Osteoblast (primary cell): ENCODE measurements around the gene TMEM125. TPM values are rescaled to one million over a fixed set of nuclear protein-coding genes. Genes with fewer than 3 reads are reported as not detected.

Source experiments
- DNase-seq: peaks from one replicate; pipeline ENCODE4 v3.0.0; 2011; ENCODE audit warnings: low spot score, mixed read lengths; ENCODE audit not compliant: insufficient read length; ENCODE audit errors: missing footprints
- H2AFZ ChIP-seq: 2 replicates; pipeline ENCODE4 v1.6.0; 2011; ENCODE audit warnings: mild to moderate bottlenecking, low read length
- H3K27ac ChIP-seq: 2 replicates; pipeline ENCODE4 v1.5.1; 2011; ENCODE audit warnings: mild to moderate bottlenecking, low read depth, low read length, moderate library complexity
- H3K27me3 ChIP-seq: 2 replicates; pipeline ENCODE4 v1.6.0; 2012; ENCODE audit warnings: mild to moderate bottlenecking, control low read depth, inconsistent platforms, low read length, moderate library complexity; ENCODE audit not compliant: insufficient read depth
- H3K36me3 ChIP-seq: 2 replicates; pipeline ENCODE4 v1.5.1; 2011; ENCODE audit warnings: mild to moderate bottlenecking, low read length, control low read depth, moderate library complexity; ENCODE audit not compliant: insufficient read depth
- H3K4me1 ChIP-seq: 2 replicates; pipeline ENCODE4 v1.5.1; 2011; ENCODE audit warnings: mild to moderate bottlenecking, low read length, control low read depth, moderate library complexity; ENCODE audit not compliant: insufficient read depth
- H3K4me2 ChIP-seq: 2 replicates; pipeline ENCODE4 v1.6.0; 2011; ENCODE audit warnings: mild to moderate bottlenecking, low read length; ENCODE audit not compliant: insufficient read depth
- H3K4me3 ChIP-seq: fragments of 200-600 bp; sonication (generic); 3 replicates; pipeline ENCODE4 v1.5.1; 2012; ENCODE audit warnings: mild to moderate bottlenecking, low read length, inconsistent platforms; ENCODE audit not compliant: insufficient read depth
- H3K79me2 ChIP-seq: 2 replicates; pipeline ENCODE4 v1.6.0; 2012; ENCODE audit warnings: mild to moderate bottlenecking, low read length, control low read depth, inconsistent platforms; ENCODE audit not compliant: insufficient read depth
- H3K9me3 ChIP-seq: 2 replicates; pipeline ENCODE4 v1.5.1; 2011; ENCODE audit warnings: low read depth, low read length, control low read depth
- H4K20me1 ChIP-seq: 2 replicates; pipeline ENCODE4 v1.6.0; 2012; ENCODE audit warnings: mild to moderate bottlenecking, low read length, control low read depth; ENCODE audit not compliant: insufficient read depth
- total RNA-seq: library from RNA; depleted of rRNA; stranded (reverse); fragments of >200 nt; gene quantifications from 2 replicates; pipeline ENCODE4 v1.2.3, GENCODE V29; 2012
- TF ChIP-seq, protein P1 (sequence below): IDR thresholded peaks from 2 replicates; pipeline ENCODE4 v1.5.1; 2011; ENCODE audit warnings: mild to moderate bottlenecking, low read depth, low read length, moderate library complexity; ENCODE audit errors: extremely low read depth

Gene TMEM125
- total RNA-seq, 1 donor = not detected

DNA sequence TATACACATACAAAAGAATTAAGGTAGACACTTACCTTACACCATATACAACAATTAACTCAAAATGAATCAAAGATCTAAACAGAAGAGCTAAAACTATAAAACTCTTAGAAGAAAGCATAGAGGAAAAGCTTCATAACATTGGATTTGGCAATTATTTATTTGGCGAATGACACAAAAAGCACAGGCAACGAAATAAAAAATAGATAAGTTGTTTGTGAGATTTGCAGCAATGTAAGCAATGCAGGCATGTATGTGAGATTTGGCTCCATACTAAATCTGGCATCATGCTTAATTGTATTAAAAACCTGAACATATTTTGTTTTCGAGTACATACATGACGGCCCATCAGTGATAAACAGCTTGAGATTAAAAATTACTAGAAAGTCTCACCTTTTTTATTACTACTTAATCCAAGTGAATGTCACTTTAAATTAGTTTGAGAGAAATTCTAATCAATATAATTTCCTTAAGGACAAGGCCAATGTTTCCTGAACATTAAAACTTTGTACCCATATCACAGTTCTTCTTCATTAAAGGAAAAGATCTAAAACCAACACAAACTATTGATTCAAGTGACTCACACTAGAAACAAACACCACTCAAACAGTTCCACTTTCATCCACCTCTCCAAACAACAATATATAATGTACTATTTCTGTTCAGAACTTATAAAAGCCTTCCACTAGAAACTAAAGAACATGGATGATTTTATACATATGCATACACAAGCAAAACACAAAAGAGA, 23.1 kb upstream of the TMEM125 start:
- Histone ChIP-seq H3K4me2 (no peak overlapping the region), H3K4me1 (no peaks in the 10 kb centered on the region), H3K27ac (no peak overlapping the region), H3K27me3 (peaks cover under 1% of the 10 kb centered on the region), H3K9me3 (no peaks in the 10 kb centered on the region), H4K20me1 (no peaks in the 10 kb centered on the region), H2AFZ (no peak overlapping the region), H3K36me3 (no peaks in the 10 kb centered on the region), H3K79me2 (no peaks in the 10 kb centered on the region), H3K4me3 (no peak overlapping the region)
- TF ChIP-seq, protein P1, sequence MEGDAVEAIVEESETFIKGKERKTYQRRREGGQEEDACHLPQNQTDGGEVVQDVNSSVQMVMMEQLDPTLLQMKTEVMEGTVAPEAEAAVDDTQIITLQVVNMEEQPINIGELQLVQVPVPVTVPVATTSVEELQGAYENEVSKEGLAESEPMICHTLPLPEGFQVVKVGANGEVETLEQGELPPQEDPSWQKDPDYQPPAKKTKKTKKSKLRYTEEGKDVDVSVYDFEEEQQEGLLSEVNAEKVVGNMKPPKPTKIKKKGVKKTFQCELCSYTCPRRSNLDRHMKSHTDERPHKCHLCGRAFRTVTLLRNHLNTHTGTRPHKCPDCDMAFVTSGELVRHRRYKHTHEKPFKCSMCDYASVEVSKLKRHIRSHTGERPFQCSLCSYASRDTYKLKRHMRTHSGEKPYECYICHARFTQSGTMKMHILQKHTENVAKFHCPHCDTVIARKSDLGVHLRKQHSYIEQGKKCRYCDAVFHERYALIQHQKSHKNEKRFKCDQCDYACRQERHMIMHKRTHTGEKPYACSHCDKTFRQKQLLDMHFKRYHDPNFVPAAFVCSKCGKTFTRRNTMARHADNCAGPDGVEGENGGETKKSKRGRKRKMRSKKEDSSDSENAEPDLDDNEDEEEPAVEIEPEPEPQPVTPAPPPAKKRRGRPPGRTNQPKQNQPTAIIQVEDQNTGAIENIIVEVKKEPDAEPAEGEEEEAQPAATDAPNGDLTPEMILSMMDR = no peak
- no peak for DNase-seq

DNA sequence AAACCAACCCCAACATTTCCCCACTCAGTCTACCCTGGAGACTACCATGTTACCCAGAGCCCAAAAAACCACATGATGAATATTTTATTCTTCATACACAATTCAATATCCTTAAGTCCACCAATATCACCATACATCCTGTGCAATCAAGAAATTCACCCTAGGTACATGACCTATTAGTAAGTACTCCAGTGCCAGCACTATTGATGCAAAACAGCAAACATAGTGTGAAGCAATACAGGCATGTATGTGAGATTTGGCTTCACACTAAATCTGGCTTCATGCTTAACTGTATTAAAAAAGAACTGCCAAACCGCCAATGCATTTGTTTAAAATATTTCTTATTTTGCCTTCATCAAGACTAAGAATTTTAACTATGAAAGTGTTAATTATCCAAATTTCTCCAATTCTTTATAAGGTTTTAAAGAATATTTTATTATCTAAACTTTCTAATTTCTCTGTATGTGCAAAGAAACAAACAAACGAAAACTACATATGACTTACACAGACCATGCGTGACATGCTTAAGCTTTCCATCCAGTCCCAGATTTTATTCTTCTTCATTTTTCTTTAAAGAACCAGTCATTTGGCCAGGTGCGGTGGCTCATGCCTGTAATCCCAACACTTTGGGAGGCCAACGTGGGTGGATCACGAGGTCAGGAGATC, 22.4 kb upstream of the TMEM125 start:
- Histone ChIP-seq H3K9me3 (no peaks in the 10 kb centered on the region), H3K4me2 (no peak overlapping the region), H3K4me1 (no peaks in the 10 kb centered on the region), H2AFZ (no peak overlapping the region), H3K27ac (no peak overlapping the region), H4K20me1 (no peaks in the 10 kb centered on the region), H3K79me2 (no peaks in the 10 kb centered on the region), H3K27me3 (peaks cover 3% of the 10 kb centered on the region), H3K4me3 (no peak overlapping the region), H3K36me3 (no peaks in the 10 kb centered on the region)
- TF ChIP-seq, protein P1 = no peak
- no peak for DNase-seq

DNA sequence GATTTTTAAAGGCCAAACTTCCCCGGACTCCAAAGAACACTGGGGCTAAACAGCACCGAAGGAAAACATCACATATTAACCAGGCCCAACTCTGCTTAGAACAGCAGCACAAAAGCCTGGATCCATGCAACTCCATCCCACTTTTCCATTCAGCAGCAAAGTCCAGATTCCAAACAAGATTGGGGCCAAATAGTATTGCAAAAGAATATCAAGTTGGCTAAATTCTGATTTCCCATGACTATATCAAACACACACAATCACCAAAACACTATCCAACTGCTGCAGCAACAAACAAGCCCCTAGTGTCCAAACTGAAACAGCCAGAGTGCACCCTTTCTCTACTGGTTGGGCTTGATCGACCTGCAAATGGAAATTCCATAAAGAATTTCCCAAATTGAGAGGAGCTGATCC, 19.4 kb upstream of the TMEM125 start:
- H3K4me3 ChIP-seq = no peak overlapping the region
- H3K9me3 ChIP-seq = no peaks in the 10 kb centered on the region
- H3K27ac ChIP-seq = no peak overlapping the region
- no peaks in the 10 kb centered on the region for H3K79me2 ChIP-seq
- DNase-seq = no peak
- H2AFZ ChIP-seq = no peak overlapping the region
- TF ChIP-seq, protein P1 = no peak
- peaks cover 20% of the 10 kb centered on the region for H3K27me3 ChIP-seq
- H3K4me2 ChIP-seq = no peak overlapping the region
- no peaks in the 10 kb centered on the region for H4K20me1 ChIP-seq
- H3K36me3 ChIP-seq = no peaks in the 10 kb centered on the region
- H3K4me1 ChIP-seq = no peaks in the 10 kb centered on the region

DNA sequence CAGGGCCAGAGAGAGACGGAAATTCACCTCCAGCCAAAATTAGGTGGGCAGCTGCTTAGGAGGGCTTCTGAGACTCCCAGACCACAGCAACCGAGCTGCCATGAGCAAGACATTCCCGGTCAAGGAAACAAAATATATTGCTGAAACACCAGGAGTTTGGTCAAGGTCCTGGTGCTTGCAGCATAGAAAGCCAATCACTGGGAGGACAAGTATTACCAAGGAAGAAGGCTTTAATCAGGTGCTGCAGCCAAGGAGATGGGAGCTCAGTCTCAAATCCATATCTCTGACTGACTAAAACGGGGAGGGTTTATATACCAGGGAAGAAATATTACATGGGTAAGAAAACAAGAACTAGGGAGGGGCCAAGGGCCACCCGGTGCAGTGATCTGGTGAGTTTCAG, 18.8 kb upstream of the TMEM125 start:
- Histone ChIP-seq H3K27ac (no peak overlapping the region), H2AFZ (no peak overlapping the region), H3K36me3 (no peaks in the 10 kb centered on the region), H4K20me1 (no peaks in the 10 kb centered on the region), H3K4me3 (no peak overlapping the region), H3K79me2 (no peaks in the 10 kb centered on the region), H3K4me1 (no peaks in the 10 kb centered on the region), H3K9me3 (no peaks in the 10 kb centered on the region), H3K27me3 (peaks cover 24% of the 10 kb centered on the region), H3K4me2 (no peak overlapping the region)
- DNase-seq = no peak
- TF ChIP-seq, protein P1 = no peak
